ENCODE measurements around the gene CDH18. TPM values are rescaled to one million over a fixed set of nuclear protein-coding genes. Genes with fewer than 3 reads are reported as not detected.

Gene CDH18
- total and polyA plus RNA-seq, 2 of the 13 experiments (the other 11 are each of a cell fraction or from before 2014, with no cell fraction given): not detected

- no peak for FAIRE-seq
Observed at GRCh38 chr5:19616701-19617215, 371.2 kb downstream of the CDH18 start.

More at GRCh38 chr5:19616701-19617215, 371.2 kb downstream of the CDH18 start:
- H3K4me3 ChIP-seq (replicated peaks in 1 of 3; ENCODE audit: insufficient read depth in 1 of 3, low read depth in 2 of 3, low read length in 3 of 3): no peak overlapping the region
- POLR2A ChIA-PET: no interaction called here
- no peak overlapping the region for H2AFZ ChIP-seq (ENCODE audit: low read length)
- no peak overlapping the region for H3K9ac ChIP-seq (ENCODE audit: insufficient read depth, low read depth, low read length)
- no peaks in the 10 kb centered on the region for H4K20me1 ChIP-seq (ENCODE audit: insufficient read depth, low read length)
- H3K27ac ChIP-seq (ENCODE audit: extremely low read length, insufficient read depth, low read length): no peak overlapping the region
- ATAC-seq (no peak), DNase-seq (ENCODE audit: low spot score) (no peak)
- TF ChIP-seq REL (CRISPR knock-in tag; conservative IDR thresholded peaks at IDR 0.05): no peak
- TF ChIP-seq ZNF605 (CRISPR knock-in tag; IDR thresholded peaks at IDR 0.05): no peak
- no peak for TF ChIP-seq CBX5 (CRISPR knock-in tag; IDR thresholded peaks at IDR 0.05; ENCODE audit: borderline replicate concordance)
- TF ChIP-seq, protein P1, sequence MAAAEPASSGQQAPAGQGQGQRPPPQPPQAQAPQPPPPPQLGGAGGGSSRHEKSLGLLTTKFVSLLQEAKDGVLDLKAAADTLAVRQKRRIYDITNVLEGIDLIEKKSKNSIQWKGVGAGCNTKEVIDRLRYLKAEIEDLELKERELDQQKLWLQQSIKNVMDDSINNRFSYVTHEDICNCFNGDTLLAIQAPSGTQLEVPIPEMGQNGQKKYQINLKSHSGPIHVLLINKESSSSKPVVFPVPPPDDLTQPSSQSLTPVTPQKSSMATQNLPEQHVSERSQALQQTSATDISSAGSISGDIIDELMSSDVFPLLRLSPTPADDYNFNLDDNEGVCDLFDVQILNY (CRISPR knock-in tag; conservative IDR thresholded peaks at IDR 0.05): no peak
- TF ChIP-seq, protein P2, sequence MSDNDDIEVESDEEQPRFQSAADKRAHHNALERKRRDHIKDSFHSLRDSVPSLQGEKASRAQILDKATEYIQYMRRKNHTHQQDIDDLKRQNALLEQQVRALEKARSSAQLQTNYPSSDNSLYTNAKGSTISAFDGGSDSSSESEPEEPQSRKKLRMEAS (IDR thresholded peaks at IDR 0.05): no peak
- TF ChIP-seq ZFY (CRISPR knock-in tag; IDR thresholded peaks at IDR 0.05): no peak
- TF ChIP-seq RFX5 (IDR thresholded peaks at IDR 0.05; ENCODE audit: low read depth, low read length): no peak
- no peak for TF ChIP-seq ZSCAN12 (CRISPR knock-in tag; IDR thresholded peaks at IDR 0.05)
- no peak for TF ChIP-seq LCORL (IDR thresholded peaks at IDR 0.05)
- no peak for TF ChIP-seq LCORL (CRISPR knock-in tag; IDR thresholded peaks at IDR 0.05)
- no peak for TF ChIP-seq TFAP4 (IDR thresholded peaks at IDR 0.05; ENCODE audit: borderline replicate concordance, low read depth)
- TF ChIP-seq, protein P3, sequence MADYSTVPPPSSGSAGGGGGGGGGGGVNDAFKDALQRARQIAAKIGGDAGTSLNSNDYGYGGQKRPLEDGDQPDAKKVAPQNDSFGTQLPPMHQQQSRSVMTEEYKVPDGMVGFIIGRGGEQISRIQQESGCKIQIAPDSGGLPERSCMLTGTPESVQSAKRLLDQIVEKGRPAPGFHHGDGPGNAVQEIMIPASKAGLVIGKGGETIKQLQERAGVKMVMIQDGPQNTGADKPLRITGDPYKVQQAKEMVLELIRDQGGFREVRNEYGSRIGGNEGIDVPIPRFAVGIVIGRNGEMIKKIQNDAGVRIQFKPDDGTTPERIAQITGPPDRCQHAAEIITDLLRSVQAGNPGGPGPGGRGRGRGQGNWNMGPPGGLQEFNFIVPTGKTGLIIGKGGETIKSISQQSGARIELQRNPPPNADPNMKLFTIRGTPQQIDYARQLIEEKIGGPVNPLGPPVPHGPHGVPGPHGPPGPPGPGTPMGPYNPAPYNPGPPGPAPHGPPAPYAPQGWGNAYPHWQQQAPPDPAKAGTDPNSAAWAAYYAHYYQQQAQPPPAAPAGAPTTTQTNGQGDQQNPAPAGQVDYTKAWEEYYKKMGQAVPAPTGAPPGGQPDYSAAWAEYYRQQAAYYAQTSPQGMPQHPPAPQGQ (CRISPR knock-in tag; IDR thresholded peaks at IDR 0.05; ENCODE audit: borderline replicate concordance): no peak
- TF ChIP-seq, protein P4, sequence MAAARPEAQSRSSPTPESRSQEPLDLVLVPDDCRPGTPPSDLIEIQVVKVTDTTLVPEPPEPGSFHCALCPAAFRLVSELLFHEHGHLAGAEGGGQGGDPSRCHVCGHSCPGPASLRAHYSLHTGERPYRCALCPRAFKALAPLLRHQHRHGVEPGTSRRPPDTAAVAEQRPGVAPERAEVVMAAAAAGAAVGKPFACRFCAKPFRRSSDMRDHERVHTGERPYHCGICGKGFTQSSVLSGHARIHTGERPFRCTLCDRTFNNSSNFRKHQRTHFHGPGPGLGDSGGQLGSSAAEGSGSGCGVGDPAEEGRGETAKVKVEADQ (CRISPR knock-in tag; IDR thresholded peaks at IDR 0.05; ENCODE audit: borderline replicate concordance): no peak
- TF ChIP-seq TEAD2 (CRISPR knock-in tag; IDR thresholded peaks at IDR 0.05): no peak
- TF ChIP-seq FOXC1 (CRISPR knock-in tag; IDR thresholded peaks at IDR 0.05; ENCODE audit: borderline replicate concordance): no peak
- TF ChIP-seq ZMYM4 (CRISPR knock-in tag; IDR thresholded peaks at IDR 0.05): no peak
- 2% methylated on average over 4 of the region's 4 CpGs for WGBS (ENCODE audit: low lambda C conversion rate)
- no peaks in the 10 kb centered on the region for H3K9me3 ChIP-seq (ENCODE audit: low read length)
- H3K79me2 ChIP-seq (ENCODE audit: insufficient read depth, low read length): no peaks in the 10 kb centered on the region
- BruUV-seq (replicated peaks): no TSS peak
- intact Hi-C loops (cut with micrococcal nuclease; ENCODE audit: unreplicated experiment) (no loop called here), in situ Hi-C loops (cut with HindIII; ENCODE audit: extremely low pct_ligation_motif_present, low pct_unique_long_range_greater_than_20kb) (no loop called here)
- H3K36me3 ChIP-seq (replicated peaks in 1 of 2; ENCODE audit: control insufficient read depth in 1 of 2, insufficient read depth in 2 of 2, low read length in 2 of 2): no peaks in the 10 kb centered on the region
- no peaks in the 10 kb centered on the region for H3K4me1 ChIP-seq (ENCODE audit: insufficient read depth, low read length)
- CTCF ChIA-PET (ENCODE audit: low intra/inter-chr PET ratio, low total read pairs): no interaction called here
- no peak overlapping the region for H3K4me2 ChIP-seq (ENCODE audit: low read depth, low read length)
- no peaks in the 10 kb centered on the region for H3K27me3 ChIP-seq (ENCODE audit: control insufficient read depth in 1 of 2, insufficient read depth in 2 of 2, low read length in 2 of 2)
